H1 (cell line): ENCODE measurements around the gene USF1. TPM values are rescaled to one million over a fixed set of nuclear protein-coding genes. Genes with fewer than 3 reads are reported as not detected.

Source experiments
- CTCF ChIA-PET: fragments of 300-600 bp; sonication (Branson Sonifier 250); formaldehyde crosslinking; loops from one replicate; lab custom pipeline; 2021; ENCODE audit not compliant: partially characterized antibody; lab: Charles Lee
- POLR2A ChIA-PET: fragments of 300-600 bp; sonication (Branson Sonifier 250); formaldehyde crosslinking; loops from one replicate; lab custom pipeline; 2021; ENCODE audit warnings: inconsistent platforms; ENCODE audit not compliant: partially characterized antibody; lab: Charles Lee
- DNase-seq, 2 experiments: peaks; one replicate each; pipeline versions ENCODE4 v3.0.0 to v3.0.0-alpha.2; 2010 to 2022; ENCODE audit warnings: low spot score in 2 of 2, low read depth in 1 of 2, mixed read lengths in 1 of 2
- FAIRE-seq: peaks from 2 replicates; lab custom pipeline; 2011; peaks lifted over from hg19 to GRCh38; lab: Jason Lieb, UNC
- H2AFZ ChIP-seq: 2 replicates; pipeline ENCODE4 v1.8.1; 2012; ENCODE audit warnings: low read length, inconsistent platforms
- H2AK5ac ChIP-seq: 2 replicates; pipeline ENCODE4 v1.6.1; 2013; ENCODE audit warnings: low read depth, low read length
- H2BK120ac ChIP-seq: replicated peaks from 2 replicates; pipeline ENCODE3; 2013; ENCODE audit warnings: low read depth, low read length, inconsistent platforms
- H2BK12ac ChIP-seq: 2 replicates; pipeline ENCODE4 v1.6.1; 2013; ENCODE audit warnings: low read depth, low read length
- H2BK15ac ChIP-seq: 2 replicates; pipeline ENCODE4 v1.6.1; 2013; ENCODE audit warnings: low read length
- H2BK20ac ChIP-seq: 2 replicates; pipeline ENCODE4 v1.6.1; 2013; ENCODE audit warnings: low read length
- H2BK5ac ChIP-seq: 2 replicates; pipeline ENCODE4 v1.6.1; 2013; ENCODE audit warnings: low read depth, low read length
- H3K14ac ChIP-seq: 2 replicates; pipeline ENCODE4 v1.6.1; 2013; ENCODE audit warnings: inconsistent platforms; ENCODE audit not compliant: insufficient read length
- H3K18ac ChIP-seq: 2 replicates; pipeline ENCODE4 v1.6.1; 2013; ENCODE audit warnings: low read length; ENCODE audit errors: extremely low read depth
- H3K23ac ChIP-seq: 2 replicates; pipeline ENCODE4 v1.6.1; 2013; ENCODE audit warnings: inconsistent platforms; ENCODE audit not compliant: insufficient read length
- H3K23me2 ChIP-seq: 2 replicates; pipeline ENCODE4 v1.6.1; 2013; ENCODE audit warnings: low read depth, low read length
- H3K27ac ChIP-seq: 2 replicates; pipeline ENCODE4 v1.6.1; 2011; ENCODE audit warnings: low read depth, low read length, inconsistent platforms
- H3K27me3 ChIP-seq, 4 experiments: replicated peaks in 1 of 4; 1 replicate in 1 of 4; 2 replicates in 3 of 4; pipeline versions ENCODE4 v1.6.1 to v1.8.1; 2011 to 2013; ENCODE audit warnings: low read length in 3 of 4, mild to moderate bottlenecking in 3 of 4, inconsistent platforms in 2 of 4, mixed read lengths in 2 of 4, moderate library complexity in 1 of 4; ENCODE audit not compliant: control insufficient read depth in 3 of 4, insufficient read depth in 3 of 4; ENCODE audit errors: extremely low read depth in 1 of 4
- H3K36me3 ChIP-seq, 4 experiments: 2 replicates each; pipeline versions ENCODE4 v1.6.1 to v1.8.1; 2011 to 2013; ENCODE audit warnings: mild to moderate bottlenecking in 4 of 4, low read length in 3 of 4, moderate library complexity in 2 of 4, control low read depth in 1 of 4, inconsistent platforms in 1 of 4; ENCODE audit not compliant: insufficient read depth in 4 of 4, control insufficient read depth in 2 of 4
- H3K4ac ChIP-seq: replicated peaks from 2 replicates; pipeline ENCODE3; 2013; ENCODE audit warnings: low read length, low read depth, mixed read lengths, inconsistent platforms; ENCODE audit not compliant: insufficient read length
- H3K4me1 ChIP-seq, 4 experiments: replicated peaks in 1 of 4; 1 replicate in 1 of 4; 2 replicates in 3 of 4; pipeline versions ENCODE4 v1.6.1 to v1.8.1; 2011 to 2013; ENCODE audit warnings: low read length in 3 of 4, inconsistent platforms in 2 of 4, mixed read lengths in 1 of 4; ENCODE audit not compliant: insufficient read depth in 4 of 4, control insufficient read depth in 3 of 4
- H3K4me2 ChIP-seq, 2 experiments: 2 replicates each; pipeline versions ENCODE4 v1.6.1 to v1.8.1; 2011 to 2013; ENCODE audit warnings: low read depth in 2 of 2, low read length in 2 of 2, control low read depth in 1 of 2, inconsistent platforms in 1 of 2, mild to moderate bottlenecking in 1 of 2; ENCODE audit not compliant: insufficient read depth in 1 of 2
- H3K4me3 ChIP-seq, 4 experiments: fragments of 200-600, 300-600 bp in 1 of 4; sonication (generic), shearing (Covaris generic), sonication (Bioruptor Twin) in 1 of 4; 2 replicates each; pipeline versions ENCODE4 v1.5.1 to v1.8.1; 2011 to 2016; ENCODE audit warnings: low read length in 4 of 4, low read depth in 3 of 4, control low read depth in 2 of 4, inconsistent platforms in 2 of 4, mild to moderate bottlenecking in 2 of 4, mixed read lengths in 1 of 4, moderate library complexity in 1 of 4; ENCODE audit not compliant: insufficient read depth in 2 of 4; ENCODE audit errors: extremely low read depth in 1 of 4
- H3K56ac ChIP-seq: replicated peaks from 2 replicates; pipeline ENCODE3; 2013; ENCODE audit warnings: low read depth, mild to moderate bottlenecking, mixed read lengths, low read length, inconsistent platforms; ENCODE audit not compliant: insufficient read length
- H3K79me1 ChIP-seq: 2 replicates; pipeline ENCODE4 v1.6.1; 2013; ENCODE audit warnings: low read depth, low read length, control low read depth
- H3K79me2 ChIP-seq, 2 experiments: 2 replicates each; pipeline versions ENCODE4 v1.6.1 to v1.8.1; 2012 to 2013; ENCODE audit warnings: low read length in 2 of 2, mild to moderate bottlenecking in 2 of 2, inconsistent platforms in 1 of 2; ENCODE audit not compliant: insufficient read depth in 2 of 2, control insufficient read depth in 1 of 2
- H3K9ac ChIP-seq, 4 experiments: replicated peaks in 1 of 4; 1 replicate in 1 of 4; 2 replicates in 3 of 4; pipeline versions ENCODE4 v1.6.1 to v1.8.1; 2011 to 2013; ENCODE audit warnings: low read depth in 3 of 4, low read length in 3 of 4, control low read depth in 2 of 4, mild to moderate bottlenecking in 2 of 4, moderate library complexity in 2 of 4, inconsistent platforms in 1 of 4; ENCODE audit errors: extremely low read depth in 1 of 4
- H3K9me3 ChIP-seq, 2 experiments: 2 replicates each; pipeline versions ENCODE4 v1.6.1 to v1.8.1; 2012 to 2013; ENCODE audit warnings: mild to moderate bottlenecking in 2 of 2, moderate library complexity in 2 of 2, control low read depth in 1 of 2, inconsistent platforms in 1 of 2, low read depth in 1 of 2, low read length in 1 of 2, mixed read lengths in 1 of 2; ENCODE audit not compliant: insufficient read depth in 2 of 2
- H4K20me1 ChIP-seq, 2 experiments: replicated peaks in 1 of 2; 2 replicates each; pipeline versions ENCODE3 to v1.8.1; 2011 to 2013; ENCODE audit warnings: inconsistent platforms in 2 of 2, low read length in 2 of 2, mild to moderate bottlenecking in 1 of 2; ENCODE audit not compliant: insufficient read depth in 2 of 2, control insufficient read depth in 1 of 2
- H4K5ac ChIP-seq: 2 replicates; pipeline ENCODE4 v1.6.1; 2013; ENCODE audit warnings: low read length, low read depth, mixed read lengths, inconsistent platforms; ENCODE audit not compliant: insufficient read length
- H4K8ac ChIP-seq: 2 replicates; pipeline ENCODE4 v1.8.0; 2013; ENCODE audit warnings: mild to moderate bottlenecking, moderate library complexity, low read length, inconsistent platforms; ENCODE audit not compliant: insufficient read depth; ENCODE audit errors: extremely low read depth
- H4K91ac ChIP-seq: replicated peaks from 2 replicates; pipeline ENCODE3; 2013; ENCODE audit warnings: low read length, mixed read lengths, inconsistent platforms; ENCODE audit not compliant: insufficient read length
- CTBP2 ChIP-seq: IDR thresholded peaks from 2 replicates; pipeline ENCODE4 v1.7.0; 2011; ENCODE audit warnings: borderline replicate concordance, mild to moderate bottlenecking, moderate library complexity, mixed read lengths, low read length; ENCODE audit not compliant: insufficient read depth, insufficient read length
- MAFK ChIP-seq: IDR thresholded peaks from 2 replicates; pipeline ENCODE4 v1.6.1; 2012; ENCODE audit warnings: low read depth, mild to moderate bottlenecking, improper control_type of control experiment, low read length
- RAD21 ChIP-seq, 2 experiments: IDR thresholded peaks in 1 of 2; conservative IDR thresholded peaks in 1 of 2; 2 replicates each; pipeline ENCODE4 v1.6.1; 2011; ENCODE audit warnings: low read depth in 2 of 2, low read length in 2 of 2, improper control_type of control experiment in 1 of 2, inconsistent platforms in 1 of 2, mild to moderate bottlenecking in 1 of 2, moderate library complexity in 1 of 2
- RBBP5 ChIP-seq: IDR thresholded peaks from 2 replicates; pipeline ENCODE4 v1.7.1; 2012; ENCODE audit warnings: low read depth, mild to moderate bottlenecking, inconsistent platforms, low read length, moderate library complexity, borderline replicate concordance
- SUZ12 ChIP-seq: fragments of 200-600 bp; sonication (generic); IDR thresholded peaks from 2 replicates; pipeline ENCODE4 v1.6.1; 2012; ENCODE audit warnings: mild to moderate bottlenecking, inconsistent platforms, low read length, moderate library complexity, mixed read lengths
- YY1 ChIP-seq: IDR thresholded peaks from 2 replicates; pipeline ENCODE4 v1.6.1; 2011; ENCODE audit warnings: low read depth, mild to moderate bottlenecking, low read length
- WGBS, 2 experiments: shearing (Covaris generic) in 1 of 2; methylation state at CpG; one replicate each; pipeline versions ENCODE4 v1.1.6 to v1.1.7; 2013 to 2015; ENCODE audit warnings: low lambda C conversion rate in 2 of 2, mixed read lengths in 2 of 2, inconsistent platforms in 1 of 2, low coverage in 1 of 2, missing lambda C conversion rate in 1 of 2; ENCODE audit not compliant: insufficient replicate concordance in 2 of 2, insufficient coverage in 1 of 2, insufficient read length in 1 of 2; ENCODE audit errors: extremely low coverage in 1 of 2, missing lambda C conversion rate in 1 of 2; 5-methylcytosine and 5-hydroxymethylcytosine counted together
- polyA plus RNA-seq, 7 experiments: library from polyadenylated mRNA; depleted of rRNA in 3 of 7; stranded (reverse) in 5 of 7; unstranded in 2 of 7; fragments of >200 nt in 5 of 7; fragments of 200-250 nt in 2 of 7; gene quantifications; 1 replicate in 5 of 7; 2 replicates in 1 of 7; 4 replicates in 1 of 7; pipeline versions ENCODE4 v1.2.1 to v1.2.3, GENCODE V29; 2011 to 2013; ENCODE audit warnings: missing spikeins in 2 of 7, mixed read lengths in 2 of 7
- total RNA-seq: library from RNA; stranded (reverse); fragmentation: NEBNext Ultra II Directional; extraction: Animal tissue kit (Norgen Biotek cat#: 25700); gene quantifications from 2 replicates; pipeline ENCODE4 v1.2.1, GENCODE V29; 2021
- TF ChIP-seq, protein P1 (sequence below), 3 experiments: IDR thresholded peaks; 1 replicate in 2 of 3; 2 replicates in 1 of 3; pipeline versions ENCODE4 v1.5.1 to v1.6.1; 2011; ENCODE audit warnings: low read length in 3 of 3, mild to moderate bottlenecking in 3 of 3, inconsistent platforms in 2 of 3, low read depth in 1 of 3, moderate library complexity in 1 of 3; ENCODE audit not compliant: insufficient read depth in 1 of 3; ENCODE audit errors: control extremely low read depth in 1 of 3
- TF ChIP-seq, protein P2 (sequence below): IDR thresholded peaks from 2 replicates; pipeline ENCODE4 v1.6.1; 2011; ENCODE audit warnings: low read length, improper control_type of control experiment

The USF1 gene
- total and polyA plus RNA-seq, 2 of the 8 experiments (the other 6 are each of a cell fraction or from before 2014, with no cell fraction given): 45.7 to 68.9 TPM

DNA sequence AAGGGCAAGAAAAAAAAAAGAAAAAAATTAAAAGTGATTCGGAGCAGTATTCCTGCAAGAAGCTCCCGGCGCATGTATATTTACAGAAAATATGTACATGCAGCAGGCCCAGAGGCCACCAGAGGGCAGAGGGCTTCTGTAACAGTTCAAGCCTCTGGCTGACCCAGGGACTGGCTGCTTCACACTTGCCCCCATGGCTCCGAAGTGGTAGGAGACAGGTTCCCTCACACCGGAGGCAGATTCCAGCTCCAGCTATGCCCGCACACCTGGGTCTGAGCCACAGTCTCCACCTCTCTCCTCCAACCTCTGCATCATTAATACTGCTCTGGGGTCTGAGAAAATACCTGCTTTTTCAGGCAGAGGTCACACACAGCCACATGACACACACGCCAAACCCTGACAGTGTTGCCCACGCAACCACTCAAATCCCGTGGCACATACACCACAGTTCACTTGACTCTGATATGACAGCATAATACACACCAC is 26.2 kb upstream of the USF1 start:
- Histone ChIP-seq H3K18ac (no peak overlapping the region), H3K79me2 (no peaks in the 10 kb centered on the region), H3K23ac (no peak overlapping the region), H3K9me3 (no peaks in the 10 kb centered on the region), H3K56ac (peak overlapping the region; percentile 54), H4K91ac (no peak overlapping the region), H2BK20ac (no peak overlapping the region), H4K8ac (peak overlapping the region; percentile 45), H3K4me1 (peaks cover 0 to 8% (median 3%) of the 10 kb centered on the region in 4 experiments; a peak in 3 of 7 replicates), H3K36me3 (no peaks in the 10 kb centered on the region), H3K4ac (peak overlapping the region; percentile 21), H3K4me2 (no peak overlapping the region), H4K5ac (no peak overlapping the region), H3K23me2 (no peaks in the 10 kb centered on the region), H4K20me1 (peaks cover 0 to 3% of the 10 kb centered on the region in 2 experiments), H2BK12ac (0 out of 2 replicates have a peak overlapping the region, but pooled peaks have one; percentile 84), H2BK120ac (no peak overlapping the region), H3K4me3 (no peak overlapping the region), H3K27me3 (no peaks in the 10 kb centered on the region), H3K79me1 (no peaks in the 10 kb centered on the region), H2AFZ (no peak overlapping the region), H2AK5ac (no peak overlapping the region), H2BK15ac (no peak overlapping the region; the same call in 1 of the 2 replicates), H3K27ac (no peak overlapping the region), H3K14ac (no peak overlapping the region), H2BK5ac (0 out of 2 replicates have a peak overlapping the region, but pooled peaks have one; percentile 44), H3K9ac (no peak overlapping the region)
- DNase-seq (peak; percentile 33 to 65), FAIRE-seq (no peak)
- POLR2A ChIA-PET: interaction anchor here (0.6 to 2.5 kb wide), 5 partner anchors 25 to 60 kb away, joined by 3 to 6 read pairs (median 3); partner anchors contain the start of genes DEDD and USF1
- 84% methylated on average over 9 of the region's 9 CpGs; no CpG with 5 or more reads in 1 of the 2 experiments for WGBS, 2 experiments
- CTCF ChIA-PET: interaction anchor here (0.6 to 17.8 kb wide), 23 partner anchors 11 to 703 kb away, joined by 3 to 282 read pairs (median 4); partner anchors contain the start of genes F11R, KLHDC9, LY9 and NECTIN4
- TF ChIP-seq, protein P1, sequence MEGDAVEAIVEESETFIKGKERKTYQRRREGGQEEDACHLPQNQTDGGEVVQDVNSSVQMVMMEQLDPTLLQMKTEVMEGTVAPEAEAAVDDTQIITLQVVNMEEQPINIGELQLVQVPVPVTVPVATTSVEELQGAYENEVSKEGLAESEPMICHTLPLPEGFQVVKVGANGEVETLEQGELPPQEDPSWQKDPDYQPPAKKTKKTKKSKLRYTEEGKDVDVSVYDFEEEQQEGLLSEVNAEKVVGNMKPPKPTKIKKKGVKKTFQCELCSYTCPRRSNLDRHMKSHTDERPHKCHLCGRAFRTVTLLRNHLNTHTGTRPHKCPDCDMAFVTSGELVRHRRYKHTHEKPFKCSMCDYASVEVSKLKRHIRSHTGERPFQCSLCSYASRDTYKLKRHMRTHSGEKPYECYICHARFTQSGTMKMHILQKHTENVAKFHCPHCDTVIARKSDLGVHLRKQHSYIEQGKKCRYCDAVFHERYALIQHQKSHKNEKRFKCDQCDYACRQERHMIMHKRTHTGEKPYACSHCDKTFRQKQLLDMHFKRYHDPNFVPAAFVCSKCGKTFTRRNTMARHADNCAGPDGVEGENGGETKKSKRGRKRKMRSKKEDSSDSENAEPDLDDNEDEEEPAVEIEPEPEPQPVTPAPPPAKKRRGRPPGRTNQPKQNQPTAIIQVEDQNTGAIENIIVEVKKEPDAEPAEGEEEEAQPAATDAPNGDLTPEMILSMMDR (IDR thresholded peaks at IDR 0.05; ENCODE audit: control extremely low read depth in 1 of 3, insufficient read depth in 1 of 3, low read depth in 1 of 3, low read length in 3 of 3): peak; percentile 72 to 84 (median 81)
- no peak for TF ChIP-seq SUZ12
- TF ChIP-seq YY1: no peak
- peak; percentile 66 to 81 for TF ChIP-seq RAD21 (IDR thresholded peaks at IDR 0.05 in 1 of 2, conservative IDR thresholded peaks at IDR 0.05 in 1 of 2; ENCODE audit: low read depth in 2 of 2, low read length in 2 of 2)
- TF ChIP-seq, protein P2, sequence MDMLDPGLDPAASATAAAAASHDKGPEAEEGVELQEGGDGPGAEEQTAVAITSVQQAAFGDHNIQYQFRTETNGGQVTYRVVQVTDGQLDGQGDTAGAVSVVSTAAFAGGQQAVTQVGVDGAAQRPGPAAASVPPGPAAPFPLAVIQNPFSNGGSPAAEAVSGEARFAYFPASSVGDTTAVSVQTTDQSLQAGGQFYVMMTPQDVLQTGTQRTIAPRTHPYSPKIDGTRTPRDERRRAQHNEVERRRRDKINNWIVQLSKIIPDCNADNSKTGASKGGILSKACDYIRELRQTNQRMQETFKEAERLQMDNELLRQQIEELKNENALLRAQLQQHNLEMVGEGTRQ: no peak
- no peak for TF ChIP-seq MAFK
- TF ChIP-seq CTBP2: no peak
- no peak for TF ChIP-seq RBBP5
